GM12878 (cell line): ENCODE measurements around the gene ZNF644.
"Not testable (repeated sequence)": the region's sequence is repeated elsewhere in the genome, so short reads cannot be mapped to it uniquely, and the experiment has no call there.

Source experiments
- BACH1 ChIP-seq: fragments of 450-650 bp; IDR thresholded peaks from 2 replicates; pipeline ENCODE4 v1.6.1; 2017; ENCODE audit warnings: mild to moderate bottlenecking, borderline replicate concordance
- CEBPZ ChIP-seq: fragments of 150-350 bp; IDR thresholded peaks from 2 replicates; pipeline ENCODE4 v1.6.1; 2016; ENCODE audit warnings: low read depth, low read length
- CTCF ChIP-seq, 3 experiments: IDR thresholded peaks in 2 of 3; conservative IDR thresholded peaks in 1 of 3; 2 replicates each; pipeline ENCODE4 v1.5.1; 2011; ENCODE audit warnings: low read depth in 3 of 3, low read length in 3 of 3, mild to moderate bottlenecking in 3 of 3, control low read depth in 2 of 3, moderate library complexity in 2 of 3, inconsistent platforms in 1 of 3, mixed read lengths in 1 of 3; ENCODE audit not compliant: control insufficient read depth in 2 of 3, insufficient read depth in 1 of 3; ENCODE audit errors: extremely low read depth in 1 of 3
- HDAC2 ChIP-seq: fragments of 200-600 bp; sonication (generic); IDR thresholded peaks from 2 replicates; pipeline ENCODE4 v1.6.1; 2017
- IKZF1 ChIP-seq: fragments of 450-650 bp; conservative IDR thresholded peaks from 2 replicates; pipeline ENCODE4 v1.6.1; 2017; ENCODE audit warnings: antibody characterized with exemption, mild to moderate bottlenecking
- MAX ChIP-seq: IDR thresholded peaks from 2 replicates; pipeline ENCODE4 v1.6.1; 2012; ENCODE audit warnings: low read depth, low read length, improper control_type of control experiment
- NRF1 ChIP-seq: conservative IDR thresholded peaks from 2 replicates; pipeline ENCODE4 v1.6.1; 2011; ENCODE audit warnings: mild to moderate bottlenecking, low read depth, low read length, improper control_type of control experiment
- POLR2A ChIP-seq: IDR thresholded peaks from 2 replicates; pipeline ENCODE4 v1.6.1; 2011; ENCODE audit warnings: low read depth, mild to moderate bottlenecking, low read length

- not testable (repeated sequence) for TF ChIP-seq HDAC2; CTCF (IDR thresholded peaks at IDR 0.05 in 2 of 3, conservative IDR thresholded peaks at IDR 0.05 in 1 of 3; ENCODE audit: control insufficient read depth in 2 of 3, extremely low read depth in 1 of 3, insufficient read depth in 1 of 3, low read depth in 3 of 3, low read length in 3 of 3); MAX; BACH1; POLR2A; IKZF1; NRF1; CEBPZ
Measured at GRCh38 chr1:90891756-90892155, 130.1 kb downstream of the ZNF644 start.
